GM18505 (cell line): ENCODE data around the gene MBP.
A peak's percentile ranks its signal among the peaks of the same experiment; 100 is the strongest.

Experiments used
- ATAC-seq: cut with Tn5 transposase; IDR thresholded peaks from one replicate; pipeline ENCODE4 v1.9.1; 2021; ENCODE audit not compliant: unreplicated experiment
- POLR2A ChIP-seq: IDR thresholded peaks from 4 replicates; pipeline ENCODE4 v1.6.1; 2011; ENCODE audit warnings: borderline replicate concordance; ENCODE audit not compliant: insufficient read depth, insufficient read length; ENCODE audit errors: extremely low read depth

MBP gene

DNA sequence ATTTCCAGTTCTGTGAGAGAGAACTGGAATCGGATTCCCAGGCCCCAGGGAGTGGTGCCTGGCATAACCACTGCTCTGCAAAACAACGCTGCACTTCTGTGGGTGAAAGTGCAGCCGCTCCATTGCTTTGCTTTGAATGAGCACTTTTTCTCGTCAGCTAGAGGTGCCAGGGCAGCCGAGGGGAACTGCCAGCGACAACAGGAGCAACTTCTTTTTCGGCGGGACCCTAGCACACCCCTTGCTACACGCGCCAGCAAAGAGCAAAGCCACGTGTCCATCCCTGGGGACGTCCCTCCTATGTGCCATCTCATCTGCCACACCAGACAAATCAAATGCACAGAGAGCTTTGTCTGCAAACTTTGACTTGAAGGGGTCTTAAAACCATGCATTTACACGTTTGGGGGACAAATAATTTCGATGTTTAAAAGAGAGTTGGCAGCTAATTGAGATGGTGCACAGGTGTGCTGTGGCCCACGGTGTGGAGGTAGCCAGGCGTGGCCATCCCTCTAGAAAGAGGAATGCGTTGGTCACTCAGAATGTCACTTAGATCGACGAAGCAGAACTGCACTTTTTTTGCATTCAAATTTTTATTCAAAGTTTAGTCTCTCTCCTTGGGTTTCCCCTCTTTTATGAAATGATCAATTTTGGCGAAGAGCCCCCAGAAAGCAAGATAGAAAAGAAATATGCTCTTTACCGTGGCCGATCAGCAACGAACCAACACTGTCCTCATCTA, 151.8 kb downstream of the MBP start:
- ATAC-seq = peak; percentile 41
- no peak for TF ChIP-seq POLR2A

DNA sequence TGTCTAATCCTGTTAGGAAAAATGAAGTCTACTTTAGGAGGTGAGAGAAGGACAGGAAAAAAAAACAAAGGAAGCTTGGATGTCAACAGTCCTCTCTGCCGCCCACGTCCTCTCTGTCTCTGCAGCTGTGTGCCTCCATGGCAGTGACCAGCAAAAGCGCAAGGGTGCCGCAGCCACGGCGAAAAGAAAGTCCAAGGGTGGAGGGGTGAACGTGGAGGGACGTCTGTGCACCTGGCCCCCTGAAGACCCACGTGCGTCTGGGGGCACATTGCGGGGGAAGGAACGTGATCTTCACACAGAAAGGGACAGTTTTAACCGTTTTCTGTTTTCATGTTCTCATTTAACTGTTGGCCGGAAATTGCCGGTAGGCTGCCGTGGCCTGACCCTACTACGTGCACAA, 152.7 kb downstream of the MBP start:
- ATAC-seq = no peak
- TF ChIP-seq POLR2A = no peak

DNA sequence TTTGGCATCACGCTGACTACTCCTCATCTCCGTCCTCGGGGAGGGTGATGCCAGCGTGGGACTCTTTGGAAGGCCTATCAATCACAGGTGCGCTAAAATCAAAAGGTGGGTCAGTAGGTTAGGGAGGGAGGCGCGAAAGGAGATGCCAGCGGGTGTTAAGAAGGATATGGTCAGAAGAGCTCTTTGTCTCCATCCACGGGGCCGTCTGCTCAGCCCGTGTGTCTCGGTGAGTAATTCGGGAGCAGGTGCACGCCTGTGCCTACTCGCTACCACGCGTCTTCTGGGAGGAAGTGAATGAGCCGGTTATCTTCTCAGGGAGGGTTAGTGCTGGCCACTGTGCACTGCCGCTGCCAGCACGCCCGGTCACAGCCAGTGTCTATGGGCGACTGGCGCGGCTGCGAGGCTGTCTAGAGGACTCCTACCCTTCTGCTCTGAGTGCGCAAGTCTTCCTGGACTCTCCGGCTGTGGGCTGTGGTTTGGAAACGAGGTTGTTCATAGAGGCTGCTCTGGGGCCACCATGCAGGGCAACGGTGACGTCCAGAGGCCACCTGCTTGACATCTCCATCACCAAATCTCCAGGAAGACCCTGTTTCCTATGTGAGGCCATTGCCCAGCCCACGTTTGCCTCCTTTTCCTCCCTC, 153.4 kb downstream of the MBP start:
- no peak for ATAC-seq
- no peak for TF ChIP-seq POLR2A

DNA sequence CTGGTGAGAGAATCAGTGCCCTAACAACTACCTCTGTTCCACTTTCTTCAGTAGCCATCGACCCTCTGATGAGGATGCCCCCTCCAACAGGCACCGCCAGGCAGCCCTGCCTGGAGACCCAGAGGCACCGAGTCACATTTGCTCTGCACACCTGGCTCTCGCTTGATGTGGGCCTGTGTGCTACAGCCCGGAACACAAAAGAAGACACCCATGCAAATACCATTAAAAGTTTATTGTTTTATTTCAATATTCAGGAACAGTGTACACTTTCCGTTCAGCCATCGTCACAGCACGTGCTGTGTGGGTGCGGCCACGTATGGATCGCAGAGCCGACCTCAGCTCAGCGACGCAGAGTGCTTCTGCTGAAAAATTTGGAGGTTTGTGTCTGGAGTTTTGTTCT, 154.0 kb downstream of the MBP start:
- ATAC-seq = no peak
- no peak for TF ChIP-seq POLR2A

DNA sequence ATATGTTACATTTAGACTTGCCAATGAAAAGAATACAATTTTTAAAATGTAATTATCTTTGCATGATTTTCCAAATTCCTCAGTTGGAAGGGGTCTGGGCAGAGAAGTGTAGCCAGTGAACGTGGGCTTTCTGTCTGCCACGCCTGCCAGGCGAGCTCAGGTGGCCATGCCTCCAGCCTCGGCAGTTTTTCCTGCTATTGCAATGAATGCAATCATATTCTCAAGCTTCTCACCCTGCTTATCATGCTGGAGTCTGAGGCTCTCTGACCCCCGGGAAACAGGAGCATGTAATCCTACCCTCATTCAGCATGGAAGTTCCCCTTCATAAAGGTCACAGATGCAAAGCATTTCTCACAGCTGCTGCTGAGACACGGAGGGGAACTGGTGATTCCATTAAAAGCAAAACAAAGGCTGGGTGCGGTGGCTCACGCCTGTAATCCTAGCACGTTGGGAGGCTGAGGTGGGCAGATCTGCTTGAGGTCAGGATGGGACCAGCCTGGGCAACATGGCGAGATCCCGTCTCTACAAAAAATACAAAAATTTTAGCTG, 154.8 kb downstream of the MBP start:
- no peak for TF ChIP-seq POLR2A
- ATAC-seq = no peak

DNA sequence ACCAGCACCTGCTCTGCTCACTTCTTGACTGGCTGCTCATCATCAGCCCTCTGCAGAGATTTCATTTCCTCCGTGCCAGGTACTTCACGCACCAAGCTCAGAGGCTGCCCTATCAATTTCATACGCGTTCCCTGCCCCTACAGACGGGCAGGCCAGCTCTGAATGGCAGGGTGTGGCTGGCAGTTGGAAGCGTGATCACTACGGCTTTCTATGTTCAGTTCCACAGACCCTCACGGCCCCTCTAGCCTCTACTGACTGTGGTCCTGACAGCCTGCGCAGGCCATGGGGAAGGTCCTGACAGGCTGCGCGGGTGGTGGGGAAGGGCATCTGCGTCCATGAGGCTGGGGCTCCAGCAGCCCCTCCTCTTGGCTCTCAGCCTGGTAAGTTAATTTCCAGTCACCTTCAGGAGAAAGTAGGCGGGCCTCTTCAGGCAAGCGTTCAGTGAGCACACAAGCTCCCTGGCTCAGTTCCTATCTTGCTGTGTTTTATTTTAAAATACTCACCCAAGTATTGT, 155.4 kb downstream of the MBP start:
- ATAC-seq = no peak
- TF ChIP-seq POLR2A = no peak

DNA sequence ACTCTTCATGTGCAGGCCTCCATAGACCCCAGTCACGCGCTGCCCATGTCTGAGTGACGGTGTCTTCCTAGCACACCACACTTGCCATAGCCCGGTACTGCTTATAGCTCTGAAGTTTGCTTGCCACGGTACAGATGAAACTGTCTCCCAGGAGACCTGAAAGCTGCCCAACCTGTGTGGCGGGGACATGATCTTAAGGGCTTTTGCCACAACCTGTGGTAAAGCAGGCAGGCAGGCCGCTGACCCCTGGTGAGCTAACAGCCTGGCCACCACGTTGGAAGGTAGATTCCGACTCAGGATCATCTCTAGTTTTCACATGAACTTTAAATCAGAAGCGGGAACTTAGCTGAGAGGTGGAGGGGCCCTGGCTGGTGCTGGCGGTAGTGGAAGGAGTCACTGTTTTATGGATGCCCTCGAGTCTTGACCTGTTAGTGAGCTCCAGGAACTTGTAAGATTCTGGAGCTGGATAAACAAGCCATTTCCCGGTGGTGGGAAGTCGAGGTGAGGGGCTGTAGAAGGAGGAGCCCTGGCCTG, 156.9 kb downstream of the MBP start:
- no peak for TF ChIP-seq POLR2A
- no peak for ATAC-seq

DNA sequence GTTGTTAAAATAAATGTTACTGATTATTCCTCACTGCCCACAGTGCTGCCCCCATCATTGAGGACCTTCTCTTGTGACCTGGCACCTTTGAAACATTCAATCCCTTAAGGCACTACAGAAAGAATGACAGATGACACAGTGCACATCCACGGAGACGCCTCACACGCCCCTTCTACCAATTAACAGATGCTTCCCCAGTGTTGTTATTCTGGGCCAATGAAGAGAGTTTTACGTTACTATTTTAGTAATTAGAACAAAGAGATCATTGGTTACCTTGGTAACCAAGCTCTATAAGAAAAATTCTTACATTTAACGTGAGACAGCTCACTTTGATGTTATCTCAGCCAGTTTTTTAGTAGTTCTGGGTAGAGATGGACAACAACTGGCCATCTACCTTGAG, 158.2 kb downstream of the MBP start:
- no peak for TF ChIP-seq POLR2A
- no peak for ATAC-seq

DNA sequence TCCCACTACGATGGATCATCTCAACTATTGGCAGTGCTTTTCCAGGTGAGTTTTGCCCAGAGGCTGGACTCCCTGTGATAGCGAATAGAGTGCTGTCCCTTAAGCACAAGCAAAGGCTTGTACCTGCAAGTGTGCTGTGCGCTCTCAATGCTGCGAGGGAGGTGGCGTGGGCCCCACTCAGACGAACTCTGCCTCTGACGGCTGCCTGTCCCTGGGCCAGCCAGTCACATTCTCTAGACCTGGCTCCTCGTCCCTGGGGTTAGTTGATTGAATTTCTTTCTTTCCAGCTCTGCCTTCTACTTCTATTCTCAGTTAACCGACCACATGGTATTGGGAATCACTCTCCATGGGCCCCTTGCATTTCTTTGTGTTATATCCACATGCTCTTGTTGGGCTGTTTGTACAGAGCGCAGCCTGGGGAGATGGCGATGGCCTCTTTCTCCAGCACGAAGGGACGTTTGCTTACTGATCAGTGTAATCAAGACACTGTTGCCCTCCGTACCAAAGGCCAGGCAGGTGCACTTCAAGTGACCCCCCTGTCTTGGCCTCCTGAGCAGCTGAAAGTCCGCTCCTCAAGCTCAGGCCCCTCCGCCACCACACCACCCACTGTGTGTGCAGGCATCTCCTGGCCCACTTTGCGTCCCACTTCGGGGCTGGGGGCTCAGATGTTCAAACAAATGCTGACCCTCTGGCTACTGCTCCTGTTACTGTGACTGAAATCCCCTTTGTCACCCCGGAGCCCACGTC, 158.9 kb downstream of the MBP start:
- TF ChIP-seq POLR2A = no peak
- ATAC-seq = no peak

DNA sequence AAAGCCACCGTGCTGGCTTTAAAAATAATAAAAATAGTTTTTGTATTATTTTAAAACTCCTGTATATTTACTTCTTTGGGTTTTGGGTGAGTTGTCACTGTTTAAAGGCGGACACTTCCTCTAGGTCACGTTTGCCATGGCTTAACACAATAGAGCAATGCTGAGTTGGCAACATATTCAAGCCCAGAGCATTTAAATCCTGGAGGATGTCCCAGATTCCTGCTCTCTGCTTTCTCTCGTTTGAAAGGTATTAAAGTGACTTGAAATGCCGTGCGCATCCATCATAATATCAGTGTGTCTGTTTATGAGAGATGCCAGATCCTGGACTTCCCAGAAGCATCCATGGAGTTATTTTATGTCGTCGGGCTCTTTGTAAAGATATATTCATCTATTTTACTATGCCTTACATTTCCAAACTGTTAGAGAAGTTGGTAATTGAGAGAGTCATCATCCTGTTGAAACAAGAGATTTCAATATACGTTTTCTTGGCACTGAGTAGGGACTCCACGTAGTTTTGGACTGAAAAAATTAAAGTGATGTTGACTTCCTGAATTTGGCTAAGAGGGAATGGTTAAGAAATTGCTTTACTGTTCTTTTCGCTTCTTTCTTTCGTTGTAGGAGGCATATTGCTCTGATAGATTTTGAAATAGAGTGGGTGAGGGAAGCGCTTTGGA, 159.6 kb downstream of the MBP start:
- ATAC-seq = no peak
- no peak for TF ChIP-seq POLR2A

DNA sequence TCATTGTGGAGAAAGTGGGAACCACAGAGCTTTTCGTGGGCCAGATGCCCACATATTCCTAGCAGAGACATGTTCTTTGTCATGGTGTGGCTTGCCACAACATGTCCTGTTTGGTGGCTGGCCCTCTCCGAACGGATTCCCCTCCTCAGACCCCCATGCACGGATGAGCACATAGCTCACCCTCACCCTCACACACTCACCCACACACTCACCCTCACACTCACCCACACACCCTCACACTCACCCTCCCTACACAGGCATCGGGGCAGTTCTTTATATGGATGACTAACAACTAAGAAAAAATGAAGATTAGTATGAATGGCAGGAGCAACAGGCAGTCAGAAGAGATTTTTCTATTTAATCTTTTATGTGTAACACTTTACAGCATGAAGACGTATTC, 160.3 kb downstream of the MBP start:
- TF ChIP-seq POLR2A = no peak
- no peak for ATAC-seq

DNA sequence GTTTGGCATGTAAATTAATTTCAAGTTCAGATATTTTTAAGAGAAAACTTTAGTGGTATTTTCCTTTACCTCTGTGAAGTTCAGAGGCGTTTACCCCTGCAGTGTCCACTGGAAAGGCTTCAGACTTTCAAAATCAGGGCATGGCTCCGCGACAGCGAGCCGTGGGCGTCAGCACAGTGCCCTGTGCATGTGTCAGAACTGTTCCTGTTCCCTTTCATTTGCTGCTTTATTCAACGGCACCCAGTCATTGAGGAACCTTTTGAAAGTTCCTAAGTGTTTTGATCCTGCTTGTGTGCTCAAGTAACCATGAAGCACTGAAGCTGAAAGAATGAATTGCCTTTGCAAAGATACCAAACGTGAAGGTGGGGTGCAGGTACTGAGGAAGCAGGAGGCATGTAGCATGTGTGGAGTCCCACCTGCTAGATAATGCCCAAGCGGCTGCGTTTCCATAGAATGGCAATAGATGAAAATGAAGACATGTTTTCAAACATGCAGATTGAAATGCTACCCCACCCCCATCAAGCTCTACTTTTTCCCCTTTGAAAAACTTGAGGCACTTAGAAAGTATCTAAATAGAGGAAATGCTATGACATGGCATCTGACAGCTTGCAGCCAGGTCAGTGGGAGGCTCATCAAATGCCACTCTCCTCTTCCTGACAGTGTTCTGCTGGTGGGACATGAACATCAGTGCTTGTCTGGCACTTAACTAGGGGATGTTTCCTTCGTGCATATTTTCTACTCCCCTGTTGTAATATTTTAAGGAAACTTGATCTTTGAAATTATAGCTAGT, 161.6 kb downstream of the MBP start:
- ATAC-seq = no peak
- no peak for TF ChIP-seq POLR2A
